ENCODE measurements around the gene HTRA3.

HTRA3 gene

DNA sequence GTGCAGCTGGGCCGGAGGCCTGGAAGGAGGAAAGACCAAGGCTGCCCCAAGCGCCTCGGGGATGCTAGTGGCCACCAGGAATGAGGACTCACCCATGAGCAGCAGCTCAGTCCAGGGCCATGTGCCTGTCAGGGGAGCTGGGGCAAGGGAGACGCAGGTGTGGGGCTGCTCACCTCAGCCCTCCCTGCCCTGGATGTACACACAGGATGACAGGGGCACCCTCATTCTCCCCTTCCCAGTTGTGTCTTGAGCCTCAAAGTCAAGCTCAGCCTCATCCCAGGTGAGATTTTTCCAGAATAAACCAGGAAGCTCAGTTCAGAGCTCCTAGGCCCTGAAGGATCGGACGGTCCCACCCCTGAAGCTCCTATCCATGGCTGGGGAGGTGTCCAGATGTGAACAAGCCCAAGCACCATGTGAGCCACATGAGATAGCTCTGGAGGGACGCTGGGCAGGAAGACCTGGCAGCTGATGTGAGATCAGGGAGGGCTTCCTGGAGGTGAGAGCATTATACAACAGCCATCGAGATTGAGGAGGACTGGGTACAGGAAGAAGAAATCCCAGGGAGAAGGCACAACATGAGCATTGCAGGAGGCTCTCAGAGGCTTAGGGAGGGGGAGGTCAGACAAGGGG lies 23.0 kb downstream of the HTRA3 start:
- DNase-seq (ENCODE audit: low read depth in 3 of 3): no peak

DNA sequence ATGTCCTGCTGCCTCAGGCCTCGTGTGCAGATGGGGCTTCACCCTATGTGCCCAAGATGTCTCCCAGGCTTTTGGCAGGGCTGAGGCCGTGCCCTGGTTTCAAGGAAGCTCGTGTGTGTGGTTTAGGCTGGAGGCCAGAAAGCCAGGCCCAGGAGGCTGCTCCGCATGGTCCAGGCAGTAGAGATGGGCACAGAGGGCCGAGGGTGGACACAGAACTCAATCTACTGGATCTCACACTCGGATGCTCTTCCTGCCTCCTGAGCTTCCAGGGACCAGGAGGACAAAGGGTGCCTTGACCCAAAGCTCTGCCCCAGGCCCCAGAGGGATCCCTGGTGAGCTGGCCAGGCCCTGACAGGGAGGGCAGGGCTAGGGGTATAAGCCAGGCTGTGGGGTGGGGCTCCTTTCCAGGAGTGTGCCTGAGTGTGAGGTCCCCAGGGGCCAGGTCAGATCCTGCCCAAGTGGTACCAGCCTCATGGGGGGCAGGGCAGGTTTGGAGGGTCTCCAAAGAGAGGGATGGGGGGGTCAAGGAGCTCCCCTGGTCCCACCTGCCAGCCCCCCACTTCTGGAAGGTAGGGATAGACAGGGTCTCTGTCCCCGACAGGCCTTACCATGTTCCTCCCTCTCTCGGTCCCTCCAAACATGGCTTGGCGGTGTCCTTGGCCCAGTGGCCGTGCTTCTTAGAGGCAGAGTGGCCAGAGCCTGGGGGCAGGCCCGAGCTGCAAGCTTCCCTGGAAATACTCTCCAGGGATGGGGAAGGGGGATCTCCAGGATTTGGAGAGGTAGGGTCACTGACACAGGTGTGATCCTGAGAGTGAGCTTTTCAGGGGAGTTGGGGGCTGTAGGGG lies 23.8 kb downstream of the HTRA3 start:
- DNase-seq (ENCODE audit: low read depth in 3 of 3): no peak

DNA sequence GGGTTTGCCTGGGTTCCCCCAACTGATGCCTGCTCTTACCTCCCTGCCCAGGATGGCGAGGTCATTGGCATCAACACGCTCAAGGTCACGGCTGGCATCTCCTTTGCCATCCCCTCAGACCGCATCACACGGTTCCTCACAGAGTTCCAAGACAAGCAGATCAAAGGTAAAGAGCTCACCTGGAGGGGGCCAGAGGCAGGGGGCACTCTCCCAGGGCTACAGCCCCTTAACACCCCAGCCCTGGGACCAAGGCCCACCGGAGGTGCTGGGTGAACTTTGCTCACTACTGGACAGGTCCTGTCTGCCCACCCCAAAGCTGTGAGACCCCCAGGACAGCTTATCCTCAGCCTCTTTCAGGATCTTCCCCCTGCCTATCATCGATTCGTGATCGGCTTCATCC lies 24.5 kb downstream of the HTRA3 start:
- no peak for DNase-seq (ENCODE audit: low read depth in 3 of 3)

DNA sequence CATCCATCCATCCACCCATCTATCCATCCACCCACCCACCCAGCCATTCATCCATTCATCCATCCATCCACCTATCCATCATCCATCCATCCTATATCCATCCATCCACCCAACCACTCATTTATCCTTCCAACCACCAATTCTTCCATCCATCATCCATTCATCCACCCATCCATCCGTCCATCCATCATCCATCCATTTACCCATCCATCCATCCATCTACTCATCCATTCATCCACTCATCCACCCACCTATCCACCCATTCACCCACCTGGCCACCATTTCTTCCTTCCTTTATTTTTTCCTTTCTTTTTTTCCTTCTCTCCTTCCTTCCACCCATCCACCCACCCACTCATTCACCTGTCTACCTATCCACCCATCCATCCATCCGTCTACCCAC lies 25.2 kb downstream of the HTRA3 start:
- DNase-seq (ENCODE audit: low read depth in 3 of 3): no peak

DNA sequence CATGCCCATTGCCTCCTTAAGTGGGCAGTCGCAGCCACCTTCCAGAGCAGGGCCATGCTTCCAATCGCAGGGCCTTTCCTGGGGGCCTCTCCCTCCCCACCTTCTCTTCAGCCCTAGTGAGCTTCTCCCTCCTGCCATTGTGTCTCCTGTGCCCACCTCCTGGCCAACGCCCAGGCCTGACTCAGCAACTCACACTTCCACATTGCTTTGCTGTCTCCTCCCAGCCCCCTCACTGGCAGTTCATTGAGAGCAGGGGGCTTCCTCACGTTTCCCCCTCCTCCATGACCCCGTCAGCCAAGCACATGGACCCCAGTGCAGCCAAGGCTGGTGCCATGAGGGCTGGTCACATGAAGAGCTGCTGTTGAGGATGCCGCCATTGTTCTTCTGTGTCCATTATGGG lies 25.9 kb downstream of the HTRA3 start:
- no peak for DNase-seq (ENCODE audit: low read depth in 3 of 3)

DNA sequence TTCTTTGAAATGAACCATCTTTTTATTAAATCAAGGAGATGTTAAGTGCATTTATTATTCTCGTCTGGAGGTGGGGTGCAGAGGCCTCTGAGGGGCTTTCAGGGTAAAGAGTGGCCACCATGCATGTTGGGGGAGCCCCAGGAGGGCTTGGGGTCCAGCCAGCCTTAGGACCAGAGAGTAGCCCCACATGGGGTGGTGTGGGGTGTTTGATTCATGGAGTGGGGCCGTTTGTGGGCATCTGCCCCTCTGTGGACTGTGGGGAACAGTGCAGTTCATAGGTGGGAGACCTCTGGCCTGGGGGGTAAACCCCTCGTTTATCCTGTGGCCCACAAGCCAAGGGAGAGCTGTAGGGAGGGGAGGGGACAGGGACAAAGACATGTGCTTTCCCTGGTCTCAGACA lies 26.9 kb downstream of the HTRA3 start:
- no peak for DNase-seq (ENCODE audit: low read depth in 3 of 3)

DNA sequence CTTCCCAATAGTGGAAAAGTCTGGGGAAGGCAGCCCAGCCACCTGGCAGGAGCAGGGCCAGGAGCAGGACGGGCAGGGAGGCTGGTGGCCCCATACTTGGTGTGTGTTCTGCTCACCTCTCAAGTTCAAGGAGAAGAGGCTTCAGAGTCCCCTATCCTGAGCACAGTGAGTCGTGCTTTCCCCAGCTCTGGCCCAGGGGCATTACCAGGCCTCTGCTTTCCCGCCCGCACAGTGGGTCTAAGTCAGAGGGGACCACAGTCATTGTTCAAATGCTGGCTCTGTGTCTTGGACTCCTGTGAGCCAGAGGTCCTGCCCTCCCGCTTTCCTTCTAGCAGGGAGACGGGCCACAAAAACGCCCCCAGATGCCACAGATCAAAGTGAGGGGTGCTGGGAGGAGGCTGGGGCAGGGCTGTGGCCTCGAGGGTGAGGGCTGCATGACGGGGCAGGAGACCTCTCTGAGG lies 27.6 kb downstream of the HTRA3 start:
- no peak for DNase-seq (ENCODE audit: low read depth in 3 of 3)

DNA sequence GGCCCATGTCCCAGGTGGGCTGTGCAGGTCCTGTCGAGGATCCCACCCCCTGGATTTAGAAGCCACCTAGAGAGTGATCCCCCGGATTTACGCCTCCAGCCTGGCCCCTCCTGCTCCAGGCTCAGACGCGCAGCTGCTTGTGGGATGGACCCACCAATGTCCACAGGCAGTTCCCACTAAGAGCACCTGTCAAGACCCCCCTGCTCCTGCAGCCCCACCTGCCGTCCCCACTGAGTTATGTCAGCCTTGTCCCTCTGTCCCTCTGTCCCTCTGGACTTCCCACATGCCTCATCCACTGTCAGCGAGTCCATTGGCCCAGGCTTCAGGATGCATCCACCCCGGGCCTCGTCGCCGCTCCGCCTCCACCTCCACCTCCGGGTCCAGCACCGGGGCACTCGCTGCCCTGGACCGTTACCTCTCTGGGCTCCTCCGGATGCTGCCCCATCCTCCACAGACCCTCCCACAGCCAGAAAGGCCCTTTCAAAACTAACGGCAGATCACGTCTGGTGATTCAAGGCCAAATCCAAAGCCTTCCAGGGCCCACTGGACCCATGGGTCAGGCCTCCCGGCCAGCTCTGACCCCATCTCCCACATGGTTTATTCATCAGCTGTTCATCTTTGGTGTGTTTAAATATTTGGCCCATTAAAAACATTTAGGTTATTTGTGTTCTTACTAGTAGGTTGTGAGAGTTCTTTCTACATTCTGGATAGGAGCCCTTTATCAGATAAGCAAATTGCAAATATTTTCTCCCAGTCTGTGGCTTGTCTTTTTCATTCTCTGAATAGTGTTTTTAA lies 28.3 kb downstream of the HTRA3 start:
- no peak for DNase-seq (ENCODE audit: low read depth in 3 of 3)

DNA sequence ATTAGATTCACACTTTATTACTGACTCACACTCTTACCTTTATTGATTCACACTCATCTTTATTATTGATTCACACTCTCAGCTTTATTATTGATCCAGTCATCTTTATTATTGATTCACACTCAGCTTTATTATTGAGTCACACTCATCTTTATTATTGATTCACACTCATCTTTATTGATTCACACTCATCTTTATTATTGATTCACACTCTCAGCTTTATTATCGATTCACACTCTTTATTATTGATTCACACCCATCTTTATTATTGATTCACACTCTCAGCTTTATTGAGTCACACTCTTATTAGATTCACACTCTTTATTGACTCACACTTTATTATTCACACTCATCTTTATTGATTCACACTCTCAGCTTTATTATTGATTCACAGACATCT lies 31.3 kb downstream of the HTRA3 start:
- no peak for DNase-seq (ENCODE audit: low read depth in 3 of 3)

DNA sequence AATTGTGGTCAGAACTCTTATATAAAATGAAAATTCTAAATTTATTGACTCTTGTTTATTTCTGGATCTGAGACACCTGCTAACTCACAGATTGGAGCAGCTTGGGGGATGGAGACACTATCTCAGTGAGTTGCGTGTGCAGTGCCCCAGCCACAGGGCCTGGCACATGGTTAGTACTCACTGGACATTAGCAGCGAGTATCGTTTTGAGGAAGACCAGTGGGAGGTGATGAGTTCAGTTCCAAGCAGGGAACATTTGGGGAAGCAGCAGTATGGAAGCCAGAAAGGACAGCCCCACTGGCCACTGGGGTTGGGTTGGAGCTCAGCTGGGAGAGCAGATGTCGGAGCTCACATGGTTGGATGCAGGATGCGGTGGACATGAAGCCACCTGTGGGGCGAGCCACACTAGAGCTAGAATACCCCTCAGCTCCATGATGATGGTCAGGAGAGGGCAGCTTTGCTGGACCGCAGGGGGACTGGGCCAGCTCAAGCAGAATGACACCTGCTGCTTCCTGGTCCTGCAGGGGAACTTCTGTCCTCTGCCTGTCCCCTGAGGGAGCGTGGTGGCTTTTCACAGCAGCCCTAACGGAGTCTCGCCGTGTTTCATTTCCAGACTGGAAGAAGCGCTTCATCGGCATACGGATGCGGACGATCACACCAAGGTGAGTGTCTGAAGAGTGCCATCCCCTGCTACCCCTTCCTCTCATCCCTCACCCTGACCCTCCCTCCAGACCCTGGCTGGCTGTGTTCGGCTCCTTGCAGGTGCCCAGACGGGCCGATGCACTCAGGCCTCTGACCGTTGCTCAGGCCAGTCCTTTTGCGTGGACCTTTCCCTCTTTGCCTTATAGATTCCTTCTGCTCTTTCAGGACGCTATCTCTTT lies 32.5 kb downstream of the HTRA3 start:
- no peak for DNase-seq (ENCODE audit: low read depth in 3 of 3)

DNA sequence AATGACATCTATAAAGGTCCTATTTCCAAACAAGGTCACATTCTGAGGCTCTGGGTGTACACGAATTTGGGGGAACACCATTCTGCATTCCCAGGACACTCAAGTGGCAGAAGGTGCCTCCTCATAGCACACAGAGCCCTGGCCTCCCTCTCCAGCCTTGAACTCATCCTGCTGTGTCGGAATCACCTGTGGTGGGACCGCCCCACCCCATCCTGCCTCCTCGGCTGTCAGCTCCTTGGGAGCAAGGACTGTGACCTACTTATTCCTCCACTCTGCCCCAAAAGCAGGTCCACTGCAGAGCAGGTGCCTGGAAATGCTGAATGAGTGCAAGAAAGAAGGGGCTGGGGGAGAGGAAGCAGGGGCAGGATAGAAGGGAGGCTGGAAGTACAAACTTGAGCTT lies 33.5 kb downstream of the HTRA3 start:
- DNase-seq (ENCODE audit: low read depth in 3 of 3): no peak

DNA sequence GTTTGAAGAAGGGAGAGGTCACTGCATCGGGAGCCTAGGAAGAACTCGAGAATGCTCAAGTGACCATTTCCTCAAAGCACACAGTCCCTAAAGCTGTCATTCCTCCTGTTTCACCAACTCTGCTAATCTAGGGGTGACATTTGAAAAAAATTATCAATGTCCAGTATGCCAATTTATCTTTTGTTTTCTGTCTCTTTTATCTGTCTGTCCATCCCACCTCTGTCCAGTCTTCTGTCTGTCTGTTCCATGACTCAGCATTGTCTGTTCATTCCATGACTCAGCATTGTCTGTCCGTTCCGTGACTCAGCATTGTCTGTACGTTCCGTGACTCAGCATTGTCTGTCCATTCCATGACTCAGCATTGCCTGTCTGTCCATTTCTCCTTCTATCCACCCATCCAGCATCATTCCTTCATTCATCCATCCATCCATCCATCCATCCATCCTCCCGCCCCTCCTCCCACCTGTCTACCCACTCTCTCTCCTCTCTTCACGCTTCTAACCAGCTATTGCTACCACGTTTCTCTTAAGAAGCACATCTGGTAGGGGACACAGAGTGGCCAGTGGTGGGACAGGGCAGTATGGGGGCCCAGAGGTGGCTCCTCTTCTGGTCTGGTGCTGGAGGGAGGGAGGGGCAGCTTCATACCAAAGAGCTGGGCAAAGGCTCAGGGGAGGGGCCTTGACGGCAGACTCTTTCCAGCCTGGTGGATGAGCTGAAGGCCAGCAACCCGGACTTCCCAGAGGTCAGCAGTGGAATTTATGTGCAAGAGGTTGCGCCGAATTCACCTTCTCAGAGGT lies 34.1 kb downstream of the HTRA3 start:
- no peak for DNase-seq (ENCODE audit: low read depth in 3 of 3)

DNA sequence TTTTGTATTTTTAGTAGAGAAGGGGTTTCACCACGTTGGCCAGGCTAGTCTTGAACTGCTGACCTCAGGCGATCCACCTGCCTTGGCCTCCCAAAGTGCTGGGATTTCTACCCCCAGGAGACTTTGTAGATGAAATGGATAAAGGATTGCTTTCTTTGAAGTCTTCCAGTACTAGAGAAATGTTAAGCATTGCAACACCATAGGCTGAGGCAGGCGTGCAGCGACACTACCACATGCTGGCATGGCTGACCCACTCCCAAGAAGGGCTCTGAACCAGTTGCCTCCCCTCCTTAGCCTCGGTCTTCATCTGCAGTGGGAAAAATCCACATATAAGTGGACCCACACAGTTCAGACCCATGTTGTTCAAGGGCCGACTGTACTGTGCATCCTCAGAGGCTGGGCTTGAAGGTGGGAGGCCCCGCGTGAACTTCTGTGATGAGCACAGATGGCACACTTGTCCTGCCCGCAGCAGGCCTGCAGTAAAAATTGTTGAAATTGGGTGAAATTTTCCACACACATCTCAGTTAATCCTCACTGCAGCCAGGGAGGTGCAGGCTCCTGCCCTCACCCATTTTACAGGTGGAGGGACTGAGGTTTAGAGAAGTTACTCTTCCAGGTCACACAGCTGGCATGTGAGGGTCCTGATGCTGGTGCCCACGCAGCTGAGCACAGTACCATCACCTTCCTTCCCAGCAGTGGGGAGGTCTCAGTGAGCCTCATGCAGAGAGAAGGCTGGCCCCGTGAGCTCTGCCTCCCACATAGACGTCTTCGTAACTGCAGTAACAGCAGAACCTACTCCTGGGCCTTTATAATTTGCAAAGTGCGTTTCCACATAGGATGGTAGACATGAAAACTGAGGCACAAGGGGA lies 35.5 kb downstream of the HTRA3 start:
- no peak for DNase-seq (ENCODE audit: low read depth in 3 of 3)

DNA sequence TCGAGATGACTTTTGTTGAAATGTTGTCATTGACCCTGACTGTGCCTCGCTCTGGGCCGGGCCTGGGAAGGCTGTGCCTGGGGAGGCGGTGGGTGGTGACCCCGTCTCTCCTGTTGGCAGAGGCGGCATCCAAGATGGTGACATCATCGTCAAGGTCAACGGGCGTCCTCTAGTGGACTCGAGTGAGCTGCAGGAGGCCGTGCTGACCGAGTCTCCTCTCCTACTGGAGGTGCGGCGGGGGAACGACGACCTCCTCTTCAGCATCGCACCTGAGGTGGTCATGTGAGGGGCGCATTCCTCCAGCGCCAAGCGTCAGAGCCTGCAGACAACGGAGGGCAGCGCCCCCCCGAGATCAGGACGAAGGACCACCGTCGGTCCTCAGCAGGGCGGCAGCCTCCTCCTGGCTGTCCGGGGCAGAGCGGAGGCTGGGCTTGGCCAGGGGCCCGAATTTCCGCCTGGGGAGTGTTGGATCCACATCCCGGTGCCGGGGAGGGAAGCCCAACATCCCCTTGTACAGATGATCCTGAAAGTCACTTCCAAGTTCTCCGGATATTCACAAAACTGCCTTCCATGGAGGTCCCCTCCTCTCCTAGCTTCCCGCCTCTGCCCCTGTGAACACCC lies 36.4 kb downstream of the HTRA3 start:
- DNase-seq (ENCODE audit: low read depth in 3 of 3): no peak

DNA sequence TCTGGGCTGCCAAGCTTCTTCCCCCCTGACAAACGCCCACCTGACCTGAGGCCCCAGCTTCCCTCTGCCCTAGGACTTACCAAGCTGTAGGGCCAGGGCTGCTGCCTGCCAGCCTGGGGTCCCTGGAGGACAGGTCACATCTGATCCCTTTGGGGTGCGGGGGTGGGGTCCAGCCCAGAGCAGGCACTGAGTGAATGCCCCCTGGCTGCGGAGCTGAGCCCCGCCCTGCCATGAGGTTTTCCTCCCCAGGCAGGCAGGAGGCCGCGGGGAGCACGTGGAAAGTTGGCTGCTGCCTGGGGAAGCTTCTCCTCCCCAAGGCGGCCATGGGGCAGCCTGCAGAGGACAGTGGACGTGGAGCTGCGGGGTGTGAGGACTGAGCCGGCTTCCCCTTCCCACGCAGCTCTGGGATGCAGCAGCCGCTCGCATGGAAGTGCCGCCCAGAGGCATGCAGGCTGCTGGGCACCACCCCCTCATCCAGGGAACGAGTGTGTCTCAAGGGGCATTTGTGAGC lies 37.0 kb downstream of the HTRA3 start:
- no peak for DNase-seq (ENCODE audit: low read depth in 3 of 3)

DNA sequence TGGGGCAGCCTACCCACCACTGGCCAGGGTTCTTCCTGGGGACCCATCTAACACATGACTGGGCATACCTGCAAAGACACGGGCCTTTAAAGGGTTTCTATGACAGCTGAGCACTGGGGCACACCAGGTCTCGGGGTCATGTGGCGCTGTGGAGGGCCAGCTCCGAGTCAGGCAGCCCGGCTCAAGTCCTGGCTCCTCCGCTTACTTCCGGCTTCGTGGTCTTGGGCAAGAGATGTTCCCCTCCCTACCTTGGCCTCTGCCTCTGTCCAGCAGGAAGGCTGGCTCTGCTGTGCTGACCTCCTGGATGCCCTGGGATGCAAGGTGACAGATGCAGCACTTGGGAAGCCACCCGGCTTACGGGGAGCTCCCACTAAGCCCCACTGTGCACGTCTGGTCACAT lies 37.6 kb downstream of the HTRA3 start:
- DNase-seq (ENCODE audit: low read depth in 3 of 3): no peak

DNA sequence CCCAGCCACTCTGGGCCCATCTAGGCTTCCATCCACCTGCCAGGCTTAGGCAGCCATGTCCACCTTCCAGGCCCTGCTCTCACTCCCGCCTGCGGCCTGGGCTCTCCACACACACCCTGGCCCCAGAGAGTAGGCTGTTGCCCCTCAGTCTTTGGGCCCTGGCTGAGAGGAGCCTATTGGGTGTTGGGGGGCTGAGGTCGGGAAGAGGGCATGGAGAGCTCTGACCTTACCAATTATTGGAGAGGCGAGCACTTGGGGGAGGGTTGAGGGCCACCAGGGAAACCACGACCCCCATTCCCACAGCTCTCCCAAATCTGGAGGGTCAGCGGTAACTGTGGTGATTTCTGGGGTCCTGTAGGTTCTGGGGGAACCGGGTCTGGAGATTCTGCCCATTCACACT lies 38.2 kb downstream of the HTRA3 start:
- DNase-seq (ENCODE audit: low read depth in 3 of 3): no peak

DNA sequence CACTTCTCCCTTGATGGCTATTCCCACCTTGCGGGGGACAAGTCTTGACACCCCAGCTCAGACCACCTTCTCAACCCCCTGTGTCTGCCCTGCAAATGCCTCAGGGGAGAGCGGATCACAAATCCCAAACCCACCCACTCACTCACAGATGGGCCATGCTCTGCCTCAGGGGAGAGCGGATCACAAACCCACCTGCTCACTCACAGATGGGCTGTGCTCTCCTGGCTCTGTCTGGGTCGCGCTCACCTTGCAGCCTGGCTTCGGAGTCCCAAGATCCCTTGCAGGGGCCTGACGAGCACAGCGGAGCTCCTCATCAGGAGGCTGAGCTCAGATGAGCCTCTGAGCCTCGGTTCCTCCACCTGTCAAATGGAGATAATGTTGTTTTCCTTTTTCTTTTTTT lies 38.6 kb downstream of the HTRA3 start:
- no peak for DNase-seq (ENCODE audit: low read depth in 3 of 3)
